A673 (cell line): ENCODE results near the gene PEX11G. TPM values are rescaled to one million over a fixed set of nuclear protein-coding genes. Genes with fewer than 3 reads are reported as not detected.

Experiments
- BruUV-seq: library from RNA; stranded (reverse); fragments of 400-500 nt; replicated peaks from 2 replicates; lab custom pipeline; 2021; lab: Mats Ljungman, UMichigan
- CTCF ChIA-PET: fragments of 300-600 bp; sonication (Branson Sonifier 250); formaldehyde crosslinking; loops from one replicate; lab custom pipeline; 2022; ENCODE audit warnings: antibody characterized with exemption; lab: Charles Lee
- POLR2A ChIA-PET: fragments of 300-600 bp; sonication (Branson Sonifier 250); formaldehyde crosslinking; loops from one replicate; lab custom pipeline; 2022; ENCODE audit warnings: antibody characterized with exemption; ENCODE audit not compliant: low non-redundant PET; lab: Charles Lee
- DNase-seq: peaks from one replicate; pipeline ENCODE4 v3.0.0-alpha.2; 2015; ENCODE audit warnings: low spot score
- H3K27ac ChIP-seq: fragments of 200-600 bp; sonication (generic); 2 replicates; pipeline ENCODE4 v1.5.1; 2016; ENCODE audit warnings: mixed run types, low read depth, mild to moderate bottlenecking, mixed read lengths, antibody characterized with exemption, low read length; ENCODE audit not compliant: poor library complexity, severe bottlenecking
- H3K27me3 ChIP-seq: fragments of 200-600 bp; sonication (generic); replicated peaks from 2 replicates; pipeline ENCODE4 v1.6.1; 2017; ENCODE audit warnings: mixed run types, low read depth, mild to moderate bottlenecking, mixed read lengths, antibody characterized with exemption, low read length; ENCODE audit not compliant: insufficient read depth, poor library complexity
- H3K36me3 ChIP-seq: fragments of 200-600 bp; sonication (generic); 2 replicates; pipeline ENCODE4 v1.6.1; 2016; ENCODE audit warnings: mixed run types, mild to moderate bottlenecking, mixed read lengths, antibody characterized with exemption, low read length; ENCODE audit not compliant: insufficient read depth, poor library complexity, severe bottlenecking
- H3K4me1 ChIP-seq: fragments of 200-600 bp; sonication (generic); 2 replicates; pipeline ENCODE4 v1.6.1; 2017; ENCODE audit warnings: mixed run types, mild to moderate bottlenecking, mixed read lengths, antibody characterized with exemption, low read length; ENCODE audit not compliant: insufficient read depth, poor library complexity, severe bottlenecking
- H3K4me3 ChIP-seq: fragments of 200-600 bp; sonication (generic); 2 replicates; pipeline ENCODE4 v1.5.1; 2016; ENCODE audit warnings: low read depth, mixed run types, mild to moderate bottlenecking, mixed read lengths, low read length; ENCODE audit not compliant: poor library complexity, severe bottlenecking
- H3K9me3 ChIP-seq: fragments of 200-600 bp; sonication (generic); 2 replicates; pipeline ENCODE4 v1.6.1; 2016; ENCODE audit warnings: mixed run types, low read depth, mild to moderate bottlenecking, mixed read lengths, antibody characterized with exemption, low read length; ENCODE audit not compliant: poor library complexity, severe bottlenecking
- CTCF ChIP-seq: fragments of 300-800, 200-600 bp; sonication (generic); conservative IDR thresholded peaks from 2 replicates; pipeline ENCODE4 v1.5.1; 2017; ENCODE audit warnings: low read depth, mild to moderate bottlenecking, antibody characterized with exemption, low read length, moderate library complexity, mixed read lengths
- EZH2 ChIP-seq: fragments of 200-600 bp; sonication (generic); IDR thresholded peaks from 2 replicates; pipeline ENCODE4 v1.6.1; 2017; ENCODE audit warnings: borderline replicate concordance, low read depth, mild to moderate bottlenecking, mixed read lengths, antibody characterized with exemption, low read length; ENCODE audit not compliant: poor library complexity, severe bottlenecking
- intact Hi-C: fragments of 100-400 bp; cut with micrococcal nuclease; formaldehyde crosslinking; loops from one replicate; pipeline ENCODE4 v1.10.0; 2022; ENCODE audit not compliant: unreplicated experiment
- total RNA-seq: library from RNA; stranded (reverse); gene quantifications from 2 replicates; pipeline ENCODE4 v1.2.3, GENCODE V29; 2021

PEX11G gene
- total RNA-seq, 1 experiment from 2014 or later = 1.1 TPM

- intact Hi-C loops = no loop called here
- Histone ChIP-seq H3K27ac (no peak overlapping the region), H3K9me3 (no peaks in the 10 kb centered on the region), H3K4me3 (no peak overlapping the region), H3K36me3 (peaks cover 11% of the 10 kb centered on the region), H3K4me1 (no peaks in the 10 kb centered on the region), H3K27me3 (no peaks in the 10 kb centered on the region)
- ChIA-PET CTCF (no interaction called here), POLR2A (no interaction called here)
- DNase-seq = no peak
- TF ChIP-seq CTCF = no peak
- no peak for TF ChIP-seq EZH2
- no TSS peak for BruUV-seq
Observed at GRCh38 chr19:7456964-7457541, 31.8 kb downstream of the PEX11G start.

GRCh38 chr19:7455600-7456296 is 33.1 kb downstream of the PEX11G start:
- CTCF ChIA-PET = no interaction called here
- Histone ChIP-seq H3K27me3 (no peaks in the 10 kb centered on the region), H3K9me3 (peaks cover under 1% of the 10 kb centered on the region), H3K36me3 (peaks cover 11% of the 10 kb centered on the region), H3K27ac (no peak overlapping the region), H3K4me1 (no peaks in the 10 kb centered on the region), H3K4me3 (no peak overlapping the region)
- POLR2A ChIA-PET = no interaction called here
- intact Hi-C loops = no loop called here
- no peak for DNase-seq
- TF ChIP-seq EZH2 (no peak), CTCF (no peak)
- BruUV-seq = no TSS peak

- Histone ChIP-seq H3K4me3 (no peak overlapping the region), H3K27me3 (no peaks in the 10 kb centered on the region), H3K4me1 (no peaks in the 10 kb centered on the region), H3K27ac (no peak overlapping the region), H3K36me3 (peaks cover 11% of the 10 kb centered on the region), H3K9me3 (peaks cover 7% of the 10 kb centered on the region)
- BruUV-seq = no TSS peak
- TF ChIP-seq EZH2 (no peak), CTCF (no peak)
- ChIA-PET CTCF (no interaction called here), POLR2A (no interaction called here)
- DNase-seq = no peak
- intact Hi-C loops = no loop called here
Observed at GRCh38 chr19:7454998-7455397, 33.8 kb downstream of the PEX11G start.
